HG03571 (cell line): ENCODE results near the gene CDC25A.

ENCODE experiments used
- ATAC-seq: cut with Tn5 transposase; IDR thresholded peaks from one replicate; pipeline ENCODE4 v1.9.1; 2021; ENCODE audit not compliant: unreplicated experiment

The CDC25A gene

GRCh38 chr3:48110463-48110862, 77.8 kb downstream of the CDC25A start:
- ATAC-seq: no peak

DNA sequence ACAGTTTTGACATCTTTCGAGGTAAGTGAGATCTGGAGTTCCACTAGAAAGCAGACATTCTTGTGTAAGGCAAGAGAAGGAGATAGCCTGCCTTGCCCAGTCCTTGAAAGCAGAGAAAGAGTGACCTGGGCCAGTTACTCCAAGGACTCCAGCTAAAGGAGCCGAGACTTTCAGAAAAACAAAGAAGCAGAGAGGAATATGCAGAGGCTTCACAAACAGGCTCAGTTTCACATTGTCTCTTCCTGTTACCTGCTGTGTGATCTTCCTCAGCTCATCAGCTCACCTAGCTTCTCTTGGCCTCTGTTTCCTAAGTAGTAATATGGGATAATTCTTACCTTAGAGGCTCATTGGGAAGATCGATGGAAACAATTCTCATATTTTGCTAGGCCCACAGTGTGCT, 81.0 kb downstream of the CDC25A start:
- ATAC-seq: no peak
